GM18951 (cell line): ENCODE results near the gene MPHOSPH6.

Experiments
- POLR2A ChIP-seq: IDR thresholded peaks from 4 replicates; pipeline ENCODE4 v1.6.1; 2011; ENCODE audit warnings: mild to moderate bottlenecking; ENCODE audit not compliant: insufficient read length, insufficient read depth; ENCODE audit errors: extremely low read depth
- in situ Hi-C: fragments of 300-500 bp; cut with MboI; formaldehyde crosslinking; loops from one replicate; pipeline ENCODE4 v1.12.0; 2022; ENCODE audit warnings: low sequenced_read_pairs, mixed read lengths, inconsistent platforms; ENCODE audit not compliant: unreplicated experiment

Gene MPHOSPH6

DNA sequence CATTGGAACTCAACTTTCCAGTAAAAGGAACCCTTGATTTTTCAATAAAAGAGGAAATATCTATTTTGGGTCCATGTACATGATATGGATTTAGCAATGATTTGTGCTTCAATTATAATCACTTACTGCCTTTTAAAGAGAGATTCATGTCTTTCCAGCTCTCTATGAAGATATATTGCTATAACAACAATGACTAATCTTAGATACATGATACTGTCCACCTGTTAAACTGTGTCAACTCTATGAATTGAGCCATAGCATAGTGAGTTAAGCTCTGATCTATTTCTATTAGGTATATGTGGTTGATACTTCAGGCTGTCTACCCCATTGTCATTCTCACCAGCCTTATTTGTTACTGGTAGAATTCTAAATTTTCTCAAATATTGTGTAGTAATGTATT is 15.0 kb upstream of the MPHOSPH6 start:
- TF ChIP-seq POLR2A = no peak
- in situ Hi-C loops = no loop called here

DNA sequence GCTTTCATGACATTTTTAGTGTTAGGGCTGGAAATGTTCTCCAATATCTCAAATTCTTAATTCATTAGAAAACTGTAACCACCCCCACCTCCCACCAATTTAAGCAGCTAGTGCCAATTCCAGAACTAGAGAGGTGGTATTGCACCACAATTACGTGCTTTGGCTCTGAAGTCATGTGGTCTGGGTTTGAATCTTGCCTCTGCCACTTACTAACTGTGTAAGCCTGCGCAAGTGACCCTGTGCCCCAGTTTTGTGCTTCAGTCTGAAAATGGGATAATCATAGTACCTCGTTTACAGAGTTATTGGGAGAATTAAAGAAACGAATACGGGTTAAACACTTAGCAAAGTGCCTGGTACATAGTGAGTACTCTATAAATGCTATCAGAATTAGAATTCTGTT is 14.2 kb upstream of the MPHOSPH6 start:
- TF ChIP-seq POLR2A = no peak
- in situ Hi-C loops = no loop called here

DNA sequence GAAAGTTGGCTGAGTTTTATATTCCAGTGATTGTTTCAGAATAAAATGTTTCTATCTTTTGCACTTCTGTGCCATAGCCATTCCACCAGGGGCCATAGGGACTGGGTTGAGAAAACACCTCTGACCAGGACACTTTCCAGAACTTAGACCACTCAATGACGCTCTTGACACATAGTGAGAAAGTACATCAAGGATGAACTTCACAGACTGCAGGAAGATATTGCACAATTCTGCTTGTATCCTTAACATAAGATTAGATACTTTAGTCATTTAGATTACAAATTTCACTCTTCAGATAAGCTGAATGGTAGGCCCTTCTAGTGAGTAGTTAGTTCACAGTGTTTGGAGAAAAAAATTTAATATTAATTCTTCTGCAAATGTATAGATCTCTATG is 13.0 kb upstream of the MPHOSPH6 start:
- in situ Hi-C loops = no loop called here
- TF ChIP-seq POLR2A = no peak

DNA sequence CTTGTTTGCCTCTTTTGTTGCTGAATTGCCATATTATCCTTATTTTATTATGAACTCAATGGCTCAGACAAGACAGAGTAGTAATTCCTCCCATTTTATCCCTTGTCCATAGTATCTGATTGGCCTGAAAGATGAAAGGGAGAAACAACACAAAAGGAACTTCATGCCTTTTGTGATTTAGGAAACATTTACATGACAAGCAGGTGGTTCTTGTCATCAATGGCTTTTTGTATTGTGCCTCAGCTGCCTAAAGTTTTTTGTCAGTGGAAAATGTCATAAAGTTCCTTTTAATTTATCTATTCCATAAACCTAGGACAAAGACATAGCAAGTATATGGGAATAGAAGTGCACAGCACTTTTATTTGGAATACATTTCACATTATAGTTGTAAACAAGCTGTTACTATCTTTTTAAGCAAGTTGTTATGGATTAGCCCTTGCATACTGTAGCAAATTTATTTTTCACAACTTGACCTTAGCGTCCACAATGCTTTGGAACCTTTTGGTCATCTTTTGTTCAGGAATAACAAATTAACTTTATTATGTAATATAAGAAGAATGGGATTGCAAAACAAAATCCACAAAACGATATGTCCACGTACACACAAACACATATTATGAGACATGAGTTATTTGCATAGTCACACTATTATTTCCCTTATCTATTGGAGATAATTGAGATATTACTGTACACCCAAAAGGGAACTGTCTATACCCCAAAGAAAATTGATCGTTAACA is 12.4 kb upstream of the MPHOSPH6 start:
- TF ChIP-seq POLR2A = no peak
- in situ Hi-C loops = no loop called here

DNA sequence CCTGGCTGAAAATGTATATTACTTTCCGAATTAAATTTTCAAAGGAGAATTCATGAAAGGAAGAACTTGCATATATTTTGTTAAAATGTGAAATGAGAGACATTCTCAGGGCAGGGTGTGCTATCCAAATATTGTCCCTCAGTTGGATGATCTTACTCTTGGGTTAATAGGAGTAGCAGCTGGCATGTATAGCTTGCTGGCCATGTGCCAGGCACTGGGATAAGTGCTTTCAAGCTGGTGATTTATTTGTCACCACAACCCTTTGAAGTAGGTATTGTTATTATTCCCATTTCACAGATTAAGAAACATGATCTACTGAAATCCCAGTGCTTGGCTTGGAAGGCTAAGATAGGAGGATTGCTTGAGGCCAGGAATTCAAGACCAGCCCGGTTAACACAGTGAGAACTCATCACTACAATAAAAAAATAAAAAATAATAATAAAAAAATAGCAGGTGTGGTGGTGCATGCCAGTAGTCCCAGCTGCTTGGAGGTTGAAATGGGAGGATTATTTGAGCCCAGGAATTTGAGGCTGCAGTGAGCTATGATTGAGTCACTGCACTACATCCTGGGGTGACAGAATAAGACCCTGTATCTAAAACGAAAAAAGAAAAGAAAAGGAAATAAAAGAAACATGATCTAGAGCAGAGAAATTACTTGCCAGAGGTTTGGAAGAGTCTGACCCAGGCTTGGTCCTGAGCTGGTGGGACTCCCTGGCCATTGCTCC is 11.6 kb upstream of the MPHOSPH6 start:
- in situ Hi-C loops = no loop called here
- TF ChIP-seq POLR2A = no peak

DNA sequence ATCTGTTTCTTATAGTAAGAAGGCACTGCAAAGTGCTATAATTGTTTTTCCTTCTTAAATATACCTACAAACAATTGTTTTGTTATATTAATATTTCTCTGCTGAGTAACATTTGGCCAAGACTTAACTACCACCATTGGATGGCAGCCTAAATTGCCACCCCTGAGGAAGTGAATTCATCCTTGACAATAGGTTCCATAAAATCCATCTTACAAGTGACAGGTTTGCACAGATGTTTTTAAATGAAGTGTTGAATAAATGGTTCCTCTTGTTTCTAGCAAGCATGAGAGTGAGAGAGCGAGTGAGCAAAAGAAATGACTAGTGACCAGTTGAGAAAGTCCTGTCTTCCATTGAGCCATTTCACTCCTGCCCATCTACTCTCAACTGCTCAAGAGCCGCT is 8.3 kb upstream of the MPHOSPH6 start:
- no peak for TF ChIP-seq POLR2A
- in situ Hi-C loops = no loop called here

DNA sequence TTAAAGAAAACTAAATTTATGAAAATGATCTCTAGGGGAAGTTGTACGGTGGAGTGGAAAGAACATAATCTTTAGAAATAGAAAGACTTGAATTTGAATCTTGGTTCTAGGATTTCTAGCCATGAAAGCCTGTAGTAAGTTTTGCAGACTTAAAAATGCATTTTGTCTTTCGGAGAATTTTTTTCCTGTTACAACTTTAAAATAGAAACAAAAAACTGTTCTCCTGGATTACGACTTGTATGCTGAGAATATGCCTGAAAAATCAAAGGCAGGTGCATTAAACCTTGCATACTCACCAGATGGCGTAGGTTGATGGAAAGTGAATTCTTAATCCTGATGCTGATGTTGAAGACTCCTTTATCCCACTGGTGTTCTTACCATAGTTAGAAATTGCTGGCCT is 7.5 kb upstream of the MPHOSPH6 start:
- no peak for TF ChIP-seq POLR2A
- in situ Hi-C loops = no loop called here

DNA sequence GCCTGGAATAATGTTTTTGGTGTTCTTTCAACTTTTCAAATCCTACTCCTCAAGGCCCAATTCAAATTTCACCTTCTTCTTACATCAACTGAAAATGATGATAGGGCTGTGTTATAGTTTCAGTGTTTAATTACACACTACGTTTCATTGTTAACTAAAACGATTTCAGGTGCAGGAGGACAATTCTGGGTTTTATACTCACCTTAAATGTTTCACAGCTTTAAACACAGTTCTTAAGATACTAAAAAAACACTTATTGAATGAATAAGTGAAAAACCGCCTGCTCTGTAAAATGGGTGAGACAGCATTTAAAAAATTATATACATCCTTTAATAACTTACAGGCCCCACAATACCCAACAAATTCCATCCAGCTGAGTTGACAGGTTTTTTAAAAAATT is 6.2 kb upstream of the MPHOSPH6 start:
- TF ChIP-seq POLR2A = no peak
- in situ Hi-C loops = no loop called here

DNA sequence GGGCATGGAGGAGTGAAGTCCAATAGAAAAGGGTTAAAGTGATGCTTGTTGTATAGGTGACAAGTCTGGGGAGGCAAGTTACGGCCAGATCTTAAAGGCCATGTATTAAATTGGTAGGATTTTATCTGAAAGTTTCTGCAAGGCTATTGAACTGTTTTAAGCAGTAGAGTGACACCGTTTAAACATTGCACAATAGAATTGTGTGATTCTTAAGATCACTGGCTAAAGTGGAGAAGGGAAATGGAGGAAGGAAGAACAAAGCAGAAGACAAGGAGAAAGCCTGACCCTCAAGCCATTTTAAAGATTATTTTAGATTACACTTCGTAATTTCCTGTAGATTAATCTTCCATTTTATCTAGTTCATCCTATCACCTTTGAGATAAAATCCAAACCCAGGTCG is 5.6 kb upstream of the MPHOSPH6 start:
- no peak for TF ChIP-seq POLR2A

DNA sequence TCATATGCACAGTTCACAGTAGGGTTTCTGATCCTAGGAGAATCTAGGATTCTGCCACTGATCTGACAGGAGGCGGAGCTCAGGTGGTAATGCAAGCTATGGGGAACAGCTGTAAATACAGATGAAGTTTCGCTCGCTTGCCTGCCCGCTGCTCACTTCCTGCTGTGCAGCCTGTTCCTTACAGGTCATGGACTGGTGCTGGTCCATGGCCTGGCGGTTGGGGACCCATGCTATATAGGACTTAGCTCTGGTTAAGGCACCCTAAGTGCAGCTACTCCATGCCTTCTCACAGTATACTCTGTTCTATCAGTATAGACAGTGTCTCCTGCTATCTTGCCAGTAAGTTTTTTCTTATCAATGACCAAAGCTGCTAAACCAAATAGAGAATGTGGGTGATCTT is 2.4 kb downstream of the MPHOSPH6 start:
- in situ Hi-C loops = no loop called here

More for the DNA sequence above, 5.6 kb upstream of the MPHOSPH6 start:
- in situ Hi-C loops = no loop called here

DNA sequence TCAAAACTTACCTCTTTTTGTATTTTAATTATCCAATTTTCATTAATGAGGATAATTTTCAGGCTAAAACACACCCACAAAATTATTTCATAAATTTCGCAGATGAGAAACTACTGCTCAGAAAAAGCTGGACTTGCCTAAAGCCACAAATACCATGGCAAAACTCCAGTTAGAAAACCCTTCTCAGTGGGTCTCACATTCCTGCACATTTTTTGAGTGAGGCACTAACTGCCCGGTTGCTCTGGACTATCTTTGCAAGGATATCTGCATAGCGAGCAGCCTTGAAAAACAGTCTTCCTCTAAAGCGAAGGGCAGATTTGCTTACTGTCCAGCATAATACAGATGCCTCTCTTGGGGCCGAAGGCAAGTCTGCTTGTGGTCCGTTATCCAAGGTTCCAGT is 9.8 kb downstream of the MPHOSPH6 start:
- in situ Hi-C loops = no loop called here
- TF ChIP-seq POLR2A = no peak

More for the DNA sequence above, 2.4 kb downstream of the MPHOSPH6 start:
- TF ChIP-seq POLR2A = no peak

DNA sequence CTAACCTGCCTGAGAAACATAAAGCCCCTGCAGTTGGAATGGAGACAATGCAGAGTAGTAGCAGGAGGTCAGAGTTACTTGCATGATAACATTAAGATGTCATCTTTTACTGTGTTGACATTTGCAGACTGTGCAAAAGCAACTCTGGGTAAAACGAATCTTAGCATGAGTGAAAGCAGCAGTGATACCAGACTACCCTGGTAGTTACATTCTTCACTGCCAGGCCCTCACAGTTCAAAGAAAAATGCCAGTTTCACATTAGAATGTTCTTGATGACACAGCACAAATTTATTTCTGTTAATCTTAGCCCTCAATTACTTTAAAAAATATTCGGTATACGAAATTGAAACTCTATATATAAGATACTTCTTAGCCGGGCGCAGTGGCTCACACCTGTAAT is 12.2 kb downstream of the MPHOSPH6 start:
- in situ Hi-C loops = no loop called here
- no peak for TF ChIP-seq POLR2A

DNA sequence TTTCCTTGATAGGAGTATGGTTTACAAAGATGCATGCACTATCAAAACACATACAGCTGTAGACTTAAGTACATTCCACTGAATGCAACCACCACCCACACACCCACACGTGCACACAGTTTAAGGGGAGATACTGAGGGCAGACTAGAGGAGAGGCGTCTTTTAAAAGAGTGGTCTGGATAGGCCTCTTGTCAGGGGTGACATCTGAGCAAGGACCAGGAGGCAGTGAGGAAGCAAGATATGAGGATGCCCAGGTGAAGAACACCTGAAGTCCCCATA is 12.6 kb downstream of the MPHOSPH6 start:
- in situ Hi-C loops = no loop called here
- TF ChIP-seq POLR2A = no peak

DNA sequence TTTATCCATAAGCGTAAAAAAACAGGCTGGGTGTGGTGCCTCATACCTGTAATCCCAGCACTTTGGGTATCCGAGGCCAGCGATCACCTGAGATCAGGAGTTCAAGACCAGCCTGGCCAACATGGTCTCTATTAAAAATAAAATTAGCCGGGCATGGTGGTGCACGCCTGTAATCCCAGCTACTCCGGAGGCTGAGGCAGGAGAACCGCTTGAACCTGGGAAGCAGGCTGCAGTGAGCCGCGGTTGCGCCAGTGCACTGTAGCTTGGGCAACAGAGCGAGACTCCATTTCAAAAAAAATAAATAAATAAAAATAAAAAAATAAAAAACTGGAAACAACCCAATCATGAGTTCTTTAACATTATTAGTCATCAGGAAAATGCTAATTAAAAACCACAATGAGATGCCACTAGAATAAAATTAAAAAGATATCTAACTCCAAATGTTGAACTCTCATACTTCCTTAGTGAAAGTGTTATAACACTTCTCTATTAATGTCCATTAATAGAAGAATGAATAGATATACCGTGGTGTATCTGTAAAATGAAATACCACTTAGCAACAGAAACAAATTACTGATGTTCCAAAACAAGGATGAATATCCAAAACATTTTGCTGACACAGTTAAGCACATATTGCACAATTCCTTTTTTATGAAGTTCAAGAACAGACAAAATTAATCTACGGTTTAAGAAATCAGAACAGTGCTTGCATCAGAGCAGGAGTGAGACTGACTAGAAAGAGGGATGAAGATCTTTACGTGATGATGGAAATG is 13.1 kb downstream of the MPHOSPH6 start:
- TF ChIP-seq POLR2A = no peak
- in situ Hi-C loops = no loop called here
